Spleen (tissue), 11 donors: Measurements from ENCODE around the gene SLC30A7. TPM values are rescaled to one million over a fixed set of nuclear protein-coding genes. Genes with fewer than 3 reads are reported as not detected.

Experiments
- DNase-seq: peaks from one replicate; pipeline ENCODE4 v3.0.0-alpha.2; 2020
- H3K27ac ChIP-seq, 8 donors: fragments of 200-600 bp; sonication (generic) in 7 of 8; 1 replicate in 4 of 8; 2 replicates in 4 of 8; pipeline versions ENCODE4 v1.5.0 to v1.8.0; 2016 to 2021; ENCODE audit warnings: inconsistent platforms in 4 of 8, mild to moderate bottlenecking in 4 of 8, moderate library complexity in 1 of 8
- H3K27me3 ChIP-seq, 7 donors: fragments of 200-600 bp; sonication (generic) in 6 of 7; replicated peaks in 1 of 7; 1 replicate in 4 of 7; 2 replicates in 3 of 7; pipeline versions ENCODE4 v1.5.0 to v1.8.0; 2016 to 2021; ENCODE audit warnings: inconsistent platforms in 3 of 7, mild to moderate bottlenecking in 1 of 7
- H3K36me3 ChIP-seq, 6 donors: fragments of 200-600 bp; sonication (generic) in 5 of 6; 1 replicate in 4 of 6; 2 replicates in 2 of 6; pipeline versions ENCODE4 v1.5.0 to v1.8.0; 2016 to 2021; ENCODE audit warnings: inconsistent platforms in 2 of 6
- H3K4me1 ChIP-seq, 6 donors: fragments of 200-600 bp; sonication (generic) in 5 of 6; 1 replicate in 3 of 6; 2 replicates in 3 of 6; pipeline versions ENCODE4 v1.5.0 to v1.8.0; 2016 to 2021; ENCODE audit warnings: inconsistent platforms in 3 of 6
- H3K4me3 ChIP-seq, 8 donors: fragments of 200-600 bp; sonication (generic) in 7 of 8; 1 replicate in 4 of 8; 2 replicates in 4 of 8; pipeline versions ENCODE4 v1.5.0 to v1.8.0; 2016 to 2021; ENCODE audit warnings: inconsistent platforms in 4 of 8, mild to moderate bottlenecking in 4 of 8, moderate library complexity in 2 of 8
- H3K9me3 ChIP-seq, 8 donors: fragments of 200-600 bp; sonication (generic) in 7 of 8; 1 replicate in 4 of 8; 2 replicates in 4 of 8; pipeline versions ENCODE4 v1.5.0 to v1.8.0; 2016 to 2021; ENCODE audit warnings: inconsistent platforms in 4 of 8
- CTCF ChIP-seq, 11 experiments: fragments of 200-600 bp in 7 of 11; fragments of 450-650 bp in 4 of 11; sonication (generic) in 4 of 11; IDR thresholded peaks in 8 of 11; conservative IDR thresholded peaks in 3 of 11; 1 replicate in 7 of 11; 2 replicates in 4 of 11; pipeline versions ENCODE4 v1.4.0 to v1.8.0; 2016 to 2021; ENCODE audit warnings: antibody characterized with exemption in 11 of 11, inconsistent platforms in 4 of 11, mild to moderate bottlenecking in 1 of 11
- POLR2A ChIP-seq, 3 donors: fragments of 450-650 bp; IDR thresholded peaks; one replicate each; pipeline ENCODE4 v1.5.1; 2017; ENCODE audit warnings: antibody characterized with exemption in 3 of 3, mild to moderate bottlenecking in 1 of 3
- POLR2AphosphoS5 ChIP-seq, 3 donors: sonication (generic); formaldehyde crosslinking; IDR thresholded peaks; one replicate each; pipeline ENCODE4 v1.5.1; 2017; ENCODE audit warnings: antibody characterized with exemption in 3 of 3
- WGBS, 5 donors: extraction: QIAGEN DNeasy Blood & Tissue Kit in 3 of 5; methylation state at CpG; one replicate each; pipeline versions ENCODE4 v1.1.5 to v1.1.7; 2013 to 2018; 5-methylcytosine and 5-hydroxymethylcytosine counted together
- intact Hi-C: fragments of 100-400 bp; cut with DNase I; formaldehyde crosslinking; loops from one replicate; pipeline ENCODE4 v1.15.0; 2023; ENCODE audit warnings: low total_unique reads
- polyA plus RNA-seq, 3 donors: library from polyadenylated mRNA; stranded (reverse); fragments of 200-250 nt; gene quantifications; one replicate each; pipeline ENCODE4 v1.2.1, GENCODE V29; 2013
- total RNA-seq, 7 donors: library from RNA; depleted of rRNA in 3 of 7; stranded (reverse); fragments of >200 nt in 3 of 7; fragmentation: NEBNext Ultra II Directional in 4 of 7; extraction: Animal tissue kit (Norgen Biotek cat#: 25700) in 4 of 7; gene quantifications; one replicate each; pipeline versions ENCODE4 v1.1.0 to v1.2.1, GENCODE V29; 2016 to 2021
- donor health status: healthy with polysubstance abuse.
- donor health status: DM: no; HTN: no; CAD: no; lungs with moderate emphysema.
- donor health status: DM: no; HTN: no; CAD: no.
- donor health status: Bipolar disorder and iron deficiency.
- donor health status: healthy.
- donor health status: DM: no; HTN: no; CAD: no.
- donor health status: DM: yes; HTN: yes; CAD: no.

SLC30A7 gene
- total and polyA plus RNA-seq, 10 donors, result 4.2 to 44.5 (median 35.9) TPM

- no peaks in the 10 kb centered on the region for H3K4me1 ChIP-seq
- TF ChIP-seq POLR2A (IDR thresholded peaks at IDR 0.05) (no peak), POLR2AphosphoS5 (IDR thresholded peaks at IDR 0.05) (no peak), CTCF (IDR thresholded peaks at IDR 0.05 in 8 of 11, conservative IDR thresholded peaks at IDR 0.05 in 3 of 11) (no peak)
- no peaks in the 10 kb centered on the region for H3K27me3 ChIP-seq
- intact Hi-C loops, result no loop called here
- H3K4me3 ChIP-seq, result no peak overlapping the region
- H3K9me3 ChIP-seq, result no peaks in the 10 kb centered on the region
- 90 to 94% (median 93%) methylated on average over 5 of the region's 5 CpGs for WGBS, 5 donors
- H3K36me3 ChIP-seq, result peaks cover 0 to 30% (median 11%) of the 10 kb centered on the region in 6 donors
- H3K27ac ChIP-seq, result no peak overlapping the region
- no peak for DNase-seq
These were observed 63.7 kb downstream of the SLC30A7 start for GRCh38 chr1:100959502-100960060.

- TF ChIP-seq POLR2AphosphoS5 (IDR thresholded peaks at IDR 0.05) (no peak), CTCF (IDR thresholded peaks at IDR 0.05 in 8 of 11, conservative IDR thresholded peaks at IDR 0.05 in 3 of 11) (no peak), POLR2A (IDR thresholded peaks at IDR 0.05) (no peak)
- Histone ChIP-seq H3K27me3 (no peaks in the 10 kb centered on the region), H3K4me1 (no peaks in the 10 kb centered on the region), H3K36me3 (peaks cover 0 to 36% (median 15%) of the 10 kb centered on the region in 6 donors), H3K4me3 (no peak overlapping the region), H3K27ac (no peak overlapping the region), H3K9me3 (no peaks in the 10 kb centered on the region)
- intact Hi-C loops, result no loop called here
- DNase-seq, result no peak
- 63 to 83% (median 75%) methylated on average over 1 of the region's 1 CpG for WGBS, 5 donors
These were observed 64.2 kb downstream of the SLC30A7 start for GRCh38 chr1:100960098-100960497.

- WGBS, 5 donors, result 63 to 81% (median 77%) methylated on average over 1 of the region's 1 CpG
- H3K27me3 ChIP-seq, result no peaks in the 10 kb centered on the region
- peaks cover 0 to 33% (median 3%) of the 10 kb centered on the region in 6 donors for H3K4me1 ChIP-seq
- no peak overlapping the region for H3K4me3 ChIP-seq
- H3K36me3 ChIP-seq, result peaks cover 0 to 53% (median 33%) of the 10 kb centered on the region in 6 donors
- no peak overlapping the region for H3K27ac ChIP-seq
- intact Hi-C loops, result no loop called here
- DNase-seq, result no peak
- H3K9me3 ChIP-seq, result no peaks in the 10 kb centered on the region
- TF ChIP-seq POLR2AphosphoS5 (IDR thresholded peaks at IDR 0.05) (no peak), CTCF (IDR thresholded peaks at IDR 0.05 in 8 of 11, conservative IDR thresholded peaks at IDR 0.05 in 3 of 11) (no peak), POLR2A (IDR thresholded peaks at IDR 0.05) (no peak)
These were observed 72.7 kb downstream of the SLC30A7 start for GRCh38 chr1:100968621-100969020.

GRCh38 chr1:100969327-100969726 lies 73.4 kb downstream of the SLC30A7 start:
- TF ChIP-seq CTCF (IDR thresholded peaks at IDR 0.05 in 8 of 11, conservative IDR thresholded peaks at IDR 0.05 in 3 of 11) (no peak), POLR2A (IDR thresholded peaks at IDR 0.05) (no peak), POLR2AphosphoS5 (IDR thresholded peaks at IDR 0.05) (no peak)
- Histone ChIP-seq H3K36me3 (peaks cover 0 to 58% (median 32%) of the 10 kb centered on the region in 6 donors), H3K4me1 (peaks cover 0 to 33% (median 3%) of the 10 kb centered on the region in 6 donors), H3K27me3 (no peaks in the 10 kb centered on the region), H3K4me3 (no peak overlapping the region), H3K9me3 (no peaks in the 10 kb centered on the region), H3K27ac (no peak overlapping the region)
- WGBS, 5 donors, result 88 to 96% (median 92%) methylated on average over 2 of the region's 2 CpGs
- intact Hi-C loops, result no loop called here
- DNase-seq, result no peak
